Right renal cortex interstitium (tissue), 3 donors: ENCODE data around the gene ANKRD36. TPM values are rescaled to one million over a fixed set of nuclear protein-coding genes. Genes with fewer than 3 reads are reported as not detected.
A peak's percentile ranks its signal among the peaks of the same experiment; 100 is the strongest.
"Not testable (repeated sequence)": the region's sequence is repeated elsewhere in the genome, so short reads cannot be mapped to it uniquely, and the experiment has no call there.

ENCODE experiments used
- DNase-seq, 3 donors: peaks; one replicate each; pipeline ENCODE4 v3.0.0-alpha.2; 2013; ENCODE audit warnings: low read depth in 3 of 3, low spot score in 2 of 3
- polyA plus RNA-seq, 3 donors: library from polyadenylated mRNA; unstranded; fragments of 120-200 nt; gene quantifications; one replicate each; pipeline ENCODE4 v1.2.1, GENCODE V29; 2013; ENCODE audit not compliant: insufficient read length in 3 of 3

Gene ANKRD36
- polyA plus RNA-seq, 3 donors, result 14.1 to 16.8 (median 16.7) TPM

- DNase-seq, result peak in 2 of 3 donors; percentile 23 to 27
Observed at GRCh38 chr2:97112320-97113049, 468 bp upstream of the ANKRD36 start.

GRCh38 chr2:97113882-97114255, 916 bp downstream of the ANKRD36 start:
- not testable (repeated sequence) for DNase-seq

GRCh38 chr2:97129090-97129489, 16.1 kb downstream of the ANKRD36 start:
- DNase-seq, result not testable (repeated sequence)

- DNase-seq, result not testable (repeated sequence)
Observed at GRCh38 chr2:97144016-97144415, 31.1 kb downstream of the ANKRD36 start.

GRCh38 chr2:97166548-97166947, 53.6 kb downstream of the ANKRD36 start:
- not testable (repeated sequence) for DNase-seq

GRCh38 chr2:97167938-97168337, 55.0 kb downstream of the ANKRD36 start:
- DNase-seq, result not testable (repeated sequence)

- not testable (repeated sequence) for DNase-seq
Observed at GRCh38 chr2:97168583-97168982, 55.6 kb downstream of the ANKRD36 start.

GRCh38 chr2:97180391-97180790, 67.4 kb downstream of the ANKRD36 start:
- not testable (repeated sequence) for DNase-seq

GRCh38 chr2:97195349-97195748, 82.4 kb downstream of the ANKRD36 start:
- not testable (repeated sequence) for DNase-seq

- not testable (repeated sequence) for DNase-seq
Observed at GRCh38 chr2:97197251-97197650, 84.3 kb downstream of the ANKRD36 start.

- DNase-seq, result not testable (repeated sequence)
Observed at GRCh38 chr2:97200887-97201286, 87.9 kb downstream of the ANKRD36 start.

- not testable (repeated sequence) for DNase-seq
Observed at GRCh38 chr2:97202643-97203250, 89.8 kb downstream of the ANKRD36 start.

GRCh38 chr2:97210325-97210724, 97.4 kb downstream of the ANKRD36 start:
- no peak for DNase-seq

GRCh38 chr2:97215025-97215424, 102.1 kb downstream of the ANKRD36 start:
- DNase-seq, result not testable (repeated sequence)

GRCh38 chr2:97230848-97231585, 118.1 kb downstream of the ANKRD36 start:
- not testable (repeated sequence) for DNase-seq

- DNase-seq, result not testable (repeated sequence)
Observed at GRCh38 chr2:97232981-97233380, 120.0 kb downstream of the ANKRD36 start.

GRCh38 chr2:97233660-97234295, 120.8 kb downstream of the ANKRD36 start:
- DNase-seq, result not testable (repeated sequence)

- DNase-seq, result not testable (repeated sequence)
Observed at GRCh38 chr2:97261192-97261591, 148.2 kb downstream of the ANKRD36 start.

GRCh38 chr2:97266449-97266848, 153.5 kb downstream of the ANKRD36 start:
- not testable (repeated sequence) for DNase-seq

- no peak for DNase-seq
Observed at GRCh38 chr2:97267411-97268074, 154.6 kb downstream of the ANKRD36 start.
